NT2/D1 (cell line): ENCODE measurements around the gene XPO6.

ENCODE experiments used
- SUZ12 ChIP-seq: IDR thresholded peaks from 2 replicates; pipeline ENCODE4 v1.6.1; 2011; ENCODE audit not compliant: insufficient read length, insufficient read depth; ENCODE audit errors: extremely low read depth
- YY1 ChIP-seq: IDR thresholded peaks from 2 replicates; pipeline ENCODE4 v1.6.1; 2011; ENCODE audit not compliant: insufficient read length, insufficient read depth

DNA sequence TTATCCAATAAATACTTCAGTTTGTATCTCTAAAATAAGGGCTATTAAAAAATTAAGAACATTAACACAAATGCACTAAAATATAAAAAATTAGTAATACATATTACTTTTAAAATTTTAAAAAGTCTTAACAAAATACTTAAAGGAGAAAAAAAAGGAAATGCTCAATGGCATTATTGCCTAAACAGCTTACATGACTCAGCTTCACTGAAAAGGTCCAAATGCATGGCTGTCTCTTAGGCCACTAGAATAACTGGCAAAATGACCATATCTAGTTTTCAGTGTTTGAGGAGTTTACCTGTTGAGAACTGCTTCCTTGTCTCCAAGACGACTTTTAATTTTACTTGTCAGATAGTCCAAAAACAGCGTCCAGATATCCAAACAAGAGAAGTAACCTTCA is 66.0 kb downstream of the XPO6 start:
- TF ChIP-seq YY1 (no peak), SUZ12 (no peak)
